NCI-H510A (cell line): ENCODE measurements around the gene NHSL2.
"Not testable (repeated sequence)": the region's sequence is repeated elsewhere in the genome, so short reads cannot be mapped to it uniquely, and the experiment has no call there.

ENCODE experiments used
- DNase-seq: peaks from one replicate; lab custom pipeline; 2025; lab: John Stamatoyannopoulos, UW

Gene NHSL2

GRCh38 chrX:71923516-71923915, 12.9 kb downstream of the NHSL2 start:
- no peak for DNase-seq

DNA sequence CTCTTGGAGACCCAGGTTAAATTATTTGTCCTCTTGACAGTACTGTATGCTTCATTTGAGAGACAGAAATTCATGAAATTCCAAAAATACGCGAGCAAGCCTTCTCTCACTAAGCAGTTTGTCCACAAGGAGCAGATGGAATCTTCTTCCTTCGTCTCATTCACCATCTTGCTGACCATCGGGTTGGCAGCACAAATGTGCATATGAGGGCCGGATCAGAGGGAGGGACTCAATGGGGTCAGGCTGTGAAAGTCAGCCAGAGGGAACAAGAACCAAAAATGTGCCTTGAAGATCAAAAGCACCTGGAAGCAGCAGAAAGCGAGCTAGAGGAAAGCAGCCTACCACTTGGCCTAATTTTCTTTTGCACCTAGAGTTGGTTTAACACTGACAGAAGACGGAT, 16.4 kb downstream of the NHSL2 start:
- DNase-seq: no peak

- DNase-seq: no peak
Observed at GRCh38 chrX:71928856-71929255, 18.2 kb downstream of the NHSL2 start.

DNA sequence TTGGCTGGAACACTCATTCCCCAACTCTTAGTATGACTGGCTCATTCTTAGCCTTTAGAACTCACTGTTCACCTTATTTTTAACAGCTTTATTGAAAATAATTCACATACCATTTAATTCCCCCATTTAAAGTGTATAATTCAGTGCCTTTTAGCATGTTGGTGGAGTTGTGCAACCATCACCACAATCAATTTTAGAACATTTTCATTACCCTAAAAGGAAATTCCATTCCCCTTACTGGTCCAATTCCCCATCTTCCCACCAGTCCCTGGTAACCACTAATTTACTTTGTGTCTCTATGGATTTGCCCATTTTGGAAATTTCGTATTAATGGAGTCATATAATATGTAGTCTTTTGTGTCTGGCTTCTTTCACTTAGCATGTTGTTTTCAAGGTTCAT, 19.7 kb downstream of the NHSL2 start:
- DNase-seq: no peak

GRCh38 chrX:71935476-71935875, 24.8 kb downstream of the NHSL2 start:
- no peak for DNase-seq

DNA sequence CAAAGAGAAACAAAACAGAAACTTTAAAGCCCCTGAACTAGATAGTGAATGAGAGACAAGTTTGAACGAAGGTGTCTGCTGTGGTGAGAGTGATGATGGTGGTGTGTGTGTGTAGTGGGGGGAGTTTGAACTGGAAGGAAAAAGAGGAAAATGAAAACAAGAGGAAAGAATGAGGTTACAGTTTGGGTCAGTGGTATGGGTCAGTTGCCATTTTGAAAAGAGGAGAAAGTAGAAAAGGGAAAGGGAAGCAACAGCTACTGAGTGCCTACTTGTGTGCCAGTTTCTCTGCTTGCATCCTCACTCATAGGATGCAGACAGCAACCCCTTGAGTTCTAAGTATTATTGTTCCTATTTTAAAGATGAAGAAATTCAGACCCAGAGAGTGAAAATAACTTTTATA, 26.0 kb downstream of the NHSL2 start:
- no peak for DNase-seq

- DNase-seq: no peak
Observed at GRCh38 chrX:71938371-71938770, 27.7 kb downstream of the NHSL2 start.

GRCh38 chrX:71941145-71941544, 30.5 kb downstream of the NHSL2 start:
- no peak for DNase-seq

DNA sequence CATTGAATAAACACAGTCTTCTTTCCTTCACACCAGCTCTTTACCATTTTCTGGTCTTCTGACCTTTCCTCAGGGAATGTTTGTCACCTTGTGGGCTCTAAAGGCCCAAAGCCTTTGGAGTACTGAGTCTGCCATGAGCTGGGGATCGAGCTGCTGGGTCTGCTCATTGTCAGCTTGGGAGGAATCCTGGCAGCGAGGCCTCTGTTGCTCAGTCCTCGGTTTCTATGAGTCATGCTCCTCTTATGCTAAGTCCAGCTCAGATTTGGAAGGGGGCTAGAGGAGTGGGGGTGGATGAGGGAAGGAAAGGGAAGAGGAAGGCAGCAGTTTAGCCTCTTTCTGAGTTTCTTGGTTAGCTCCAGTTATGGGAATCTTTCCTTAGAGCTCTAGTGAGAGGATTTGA, 31.1 kb downstream of the NHSL2 start:
- DNase-seq: no peak

- DNase-seq: no peak
Observed at GRCh38 chrX:71944369-71944768, 33.7 kb downstream of the NHSL2 start.

GRCh38 chrX:71945237-71945805, 34.7 kb downstream of the NHSL2 start:
- no peak for DNase-seq

- no peak for DNase-seq
Observed at GRCh38 chrX:71949363-71949762, 38.7 kb downstream of the NHSL2 start.

DNA sequence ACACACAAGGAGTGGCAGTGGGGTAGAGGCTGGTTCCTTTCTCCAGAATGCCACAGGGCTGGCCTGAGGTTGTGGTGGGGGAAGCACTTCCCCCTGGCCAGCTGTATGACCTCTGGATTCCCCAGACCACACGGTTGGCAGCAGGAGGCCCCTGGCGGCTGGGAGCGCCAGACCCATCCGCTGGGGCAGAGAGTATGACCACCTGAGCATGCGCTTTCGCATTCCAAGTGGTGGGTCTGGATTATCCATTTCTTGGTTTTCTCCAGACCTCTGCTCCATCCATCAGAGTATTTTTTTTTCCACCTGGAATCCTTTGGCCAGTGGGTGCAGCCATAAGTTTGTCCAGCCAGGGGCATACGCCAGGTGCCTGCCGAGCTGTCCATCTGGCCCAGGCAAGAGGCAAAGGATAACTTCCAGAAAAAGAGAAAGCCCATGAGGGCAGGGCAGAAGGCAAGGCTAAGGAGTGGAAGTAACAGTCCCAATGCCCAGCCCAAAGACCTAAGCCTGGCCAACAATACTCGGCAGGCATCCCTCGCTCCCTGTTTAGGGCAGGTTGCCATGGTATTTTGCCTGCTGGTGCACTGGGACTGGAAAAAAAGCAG, 39.3 kb downstream of the NHSL2 start:
- DNase-seq: no peak

DNA sequence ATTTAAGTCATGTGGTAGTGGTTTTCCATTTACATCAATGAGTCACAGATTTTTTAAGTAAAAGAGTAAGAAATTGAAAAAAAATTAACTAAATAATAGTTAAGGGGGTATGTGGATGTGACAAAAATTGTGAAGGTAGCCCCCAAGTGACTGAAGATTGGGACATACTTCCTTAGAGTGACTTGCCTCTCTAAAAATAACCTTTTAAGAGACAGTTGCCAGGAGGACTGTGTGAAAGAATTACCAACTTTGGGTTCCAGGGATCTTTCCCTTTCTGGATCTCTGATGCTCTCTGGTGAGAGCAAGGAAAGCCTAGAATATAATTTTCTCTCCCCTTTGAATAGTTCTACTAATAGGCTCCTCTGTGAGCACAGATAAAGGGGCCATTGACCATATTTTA, 42.7 kb downstream of the NHSL2 start:
- DNase-seq: no peak

GRCh38 chrX:71953946-71954345, 43.3 kb downstream of the NHSL2 start:
- DNase-seq: no peak

DNA sequence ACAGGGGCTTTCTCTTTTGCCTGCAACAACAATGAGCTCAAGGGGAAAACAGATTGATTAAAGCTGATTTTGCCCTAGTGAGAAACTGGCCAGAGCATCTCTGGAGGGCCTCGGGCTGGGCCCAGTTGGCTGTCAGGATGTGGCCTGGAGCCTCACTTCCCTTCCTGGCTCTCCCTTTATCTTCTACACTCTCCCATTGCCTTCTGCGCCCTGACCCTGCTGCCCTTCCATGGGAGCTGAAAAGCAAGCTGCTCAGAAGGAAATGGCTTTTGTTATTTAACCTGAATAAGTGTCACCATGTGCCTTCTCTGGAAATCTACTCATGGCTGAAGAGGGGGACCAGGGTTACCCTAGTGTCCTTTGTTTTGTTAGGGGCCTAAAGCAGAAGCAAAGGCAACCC, 43.8 kb downstream of the NHSL2 start:
- no peak for DNase-seq

- no peak for DNase-seq
Observed at GRCh38 chrX:71955530-71956120, 45.0 kb downstream of the NHSL2 start.

DNA sequence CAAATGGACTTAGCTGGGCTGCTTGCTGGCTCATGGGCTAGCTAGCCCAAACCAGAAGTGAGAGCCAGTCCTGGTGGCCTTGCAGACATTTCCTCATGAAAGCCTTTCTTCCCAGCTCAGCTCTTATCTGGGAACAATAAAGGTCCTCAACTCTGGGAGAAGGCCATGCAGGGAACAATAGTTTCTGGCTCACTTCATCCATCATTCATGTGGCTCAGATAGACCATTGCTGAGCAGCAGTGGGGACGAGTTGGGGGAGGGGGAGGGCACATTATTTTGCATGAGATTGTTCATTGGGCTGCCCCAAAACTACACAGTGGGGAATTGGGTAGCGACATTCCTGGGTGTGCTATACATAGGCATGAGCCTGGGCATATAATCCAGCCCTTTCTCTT, 47.6 kb downstream of the NHSL2 start:
- DNase-seq: no peak

DNA sequence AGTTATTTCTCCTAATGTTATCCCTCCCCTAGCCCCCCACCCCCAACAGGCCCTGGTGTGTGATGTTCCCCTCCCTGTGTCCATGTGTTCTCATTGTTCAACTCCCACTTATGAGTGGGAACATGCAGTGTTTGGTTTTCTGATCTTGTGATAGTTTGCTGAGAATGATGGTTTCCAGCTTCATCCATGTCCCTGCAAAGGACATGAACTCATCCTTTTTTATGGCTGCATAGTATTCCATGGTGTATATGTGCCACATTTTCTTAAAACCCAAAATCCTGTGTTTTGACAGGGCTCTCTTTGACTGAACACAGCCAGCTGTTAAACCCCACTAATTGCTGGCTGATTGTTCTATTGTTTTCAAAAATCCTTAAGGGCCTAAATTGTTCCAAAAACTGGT, 53.5 kb downstream of the NHSL2 start:
- DNase-seq: not testable (repeated sequence)

DNA sequence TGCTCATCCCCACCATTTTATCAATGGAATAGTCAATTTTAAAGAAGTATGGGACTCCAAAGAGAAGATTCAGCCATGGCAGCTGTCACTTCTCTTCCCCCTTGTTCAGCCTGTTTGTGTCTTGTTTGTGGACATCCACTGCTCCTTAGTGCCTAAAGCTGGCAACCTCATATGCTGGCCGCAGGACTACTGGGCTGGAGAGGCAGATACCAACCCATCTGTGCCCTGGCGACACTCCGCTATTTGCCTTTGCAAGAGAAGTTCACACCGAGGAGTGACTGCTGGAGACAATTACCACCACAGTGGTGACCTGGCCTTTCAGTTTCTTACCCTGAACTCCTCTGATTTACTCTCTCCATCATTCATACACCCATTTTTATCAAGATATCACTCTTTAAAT, 64.3 kb downstream of the NHSL2 start:
- no peak for DNase-seq

GRCh38 chrX:71976753-71977152, 66.1 kb downstream of the NHSL2 start:
- no peak for DNase-seq

GRCh38 chrX:71978164-71978563, 67.5 kb downstream of the NHSL2 start:
- DNase-seq: no peak

DNA sequence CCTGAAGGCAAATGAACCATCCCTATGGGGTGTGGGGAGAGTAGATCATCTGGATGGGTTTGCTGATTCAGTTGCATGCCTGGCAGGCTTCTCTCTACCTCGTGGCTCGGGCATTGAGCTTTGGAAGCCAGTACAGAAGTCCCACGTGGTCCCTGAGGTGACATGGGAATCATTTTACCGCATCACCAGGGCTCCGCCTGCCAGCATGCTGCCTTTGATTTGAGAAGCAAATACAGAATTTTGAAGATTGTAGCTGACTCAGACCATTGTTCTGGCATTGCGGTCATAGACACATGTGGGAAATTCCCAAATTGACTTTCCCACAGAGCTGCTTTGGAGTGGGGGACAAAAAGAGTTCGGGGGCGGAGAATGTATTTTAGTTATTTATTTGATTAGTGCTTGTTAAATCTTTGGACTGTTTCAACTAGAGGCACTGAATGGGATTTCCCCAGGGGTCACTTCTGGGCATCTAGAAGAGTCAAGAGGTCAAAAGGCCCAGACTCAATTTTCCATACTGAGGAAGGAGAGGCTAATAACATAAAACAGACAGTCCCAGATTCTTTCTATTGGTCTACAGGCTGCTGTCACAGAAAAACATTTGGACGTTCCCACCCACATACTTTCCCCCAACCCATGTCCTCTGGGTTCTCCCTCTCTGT, 79.3 kb downstream of the NHSL2 start:
- no peak for DNase-seq

DNA sequence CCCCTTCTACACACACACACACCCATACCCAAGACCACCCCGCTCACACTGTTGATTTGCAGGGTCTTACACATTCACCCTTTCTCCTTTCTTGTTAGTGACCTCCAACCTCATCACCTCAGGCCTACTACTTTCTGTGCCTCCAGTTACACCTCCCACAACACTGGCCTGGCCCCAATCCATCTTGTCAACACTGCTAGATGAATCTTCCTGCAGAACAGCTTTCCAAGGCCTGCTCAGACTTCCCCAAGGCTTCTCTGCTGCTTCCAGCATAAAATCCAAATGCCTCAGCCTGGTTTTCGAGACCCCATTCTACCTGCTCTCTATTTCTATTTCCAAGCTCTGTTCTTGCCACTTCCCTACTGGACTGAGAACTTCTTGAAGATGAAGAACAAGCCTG, 79.9 kb downstream of the NHSL2 start:
- no peak for DNase-seq
